Activated T-cell treated with anti-CD3 and anti-CD28 coated beads for 4 hours (primary cell): ENCODE data around the gene CCDC92.

Source experiments
- DNase-seq: peaks from one replicate; pipeline ENCODE4 v3.0.0-alpha.2; 2020

The CCDC92 gene

DNA sequence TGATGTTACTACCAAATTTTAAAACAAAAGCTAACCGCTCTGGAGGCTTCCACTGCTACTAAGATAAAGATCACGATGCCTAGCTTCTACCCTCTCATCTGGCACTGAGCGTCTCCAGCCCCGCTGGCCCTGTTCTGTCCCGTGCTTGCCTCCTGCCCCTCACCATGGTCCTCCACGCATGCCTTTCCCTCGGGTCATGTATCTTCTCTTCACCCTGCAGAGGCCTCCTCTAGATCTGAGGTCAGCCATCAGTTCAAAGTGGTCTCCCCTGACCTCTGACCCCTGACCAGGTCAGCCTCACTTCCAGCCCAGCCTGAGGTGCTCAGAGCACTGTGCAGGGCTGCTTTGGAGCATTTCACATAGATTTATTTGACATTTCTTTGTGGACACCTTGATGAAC lies 28.7 kb upstream of the CCDC92 start:
- no peak for DNase-seq

DNA sequence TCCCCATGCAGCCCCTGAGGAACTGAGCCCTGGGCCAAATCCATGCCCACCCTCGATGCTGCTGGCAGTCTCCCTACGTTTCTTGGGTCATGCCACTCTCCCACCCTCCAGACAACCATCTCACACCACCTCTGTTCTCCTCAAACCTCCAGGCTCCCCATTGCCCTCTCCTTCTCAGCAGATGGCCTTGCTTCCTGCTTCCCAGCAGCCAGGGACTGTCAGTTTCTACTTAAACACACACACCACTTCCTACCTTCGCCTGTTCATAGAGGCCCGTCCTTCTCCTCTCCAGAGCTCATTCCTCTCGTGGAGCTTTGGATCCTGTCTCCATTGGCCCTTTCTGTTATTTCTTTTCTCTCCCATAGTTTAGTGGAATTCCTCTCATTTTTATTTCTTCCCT lies 27.5 kb upstream of the CCDC92 start:
- no peak for DNase-seq

DNA sequence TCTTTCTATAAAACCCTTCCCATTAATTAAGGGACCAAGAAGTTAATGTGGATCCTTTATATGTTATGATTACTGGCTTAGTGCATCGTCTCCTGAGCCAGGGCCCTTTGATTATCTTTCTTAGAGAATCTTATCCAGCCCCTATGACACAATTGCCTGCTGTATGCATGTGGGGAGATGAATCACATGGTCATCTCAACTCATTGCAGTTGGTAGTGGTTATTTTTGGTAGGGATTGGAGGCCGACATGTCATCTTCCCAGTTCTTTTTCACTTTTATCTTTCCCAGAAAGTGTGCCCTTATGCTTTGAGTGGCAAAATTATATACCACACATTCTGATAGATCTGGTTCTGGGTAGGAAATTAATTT lies 26.3 kb upstream of the CCDC92 start:
- DNase-seq: no peak

DNA sequence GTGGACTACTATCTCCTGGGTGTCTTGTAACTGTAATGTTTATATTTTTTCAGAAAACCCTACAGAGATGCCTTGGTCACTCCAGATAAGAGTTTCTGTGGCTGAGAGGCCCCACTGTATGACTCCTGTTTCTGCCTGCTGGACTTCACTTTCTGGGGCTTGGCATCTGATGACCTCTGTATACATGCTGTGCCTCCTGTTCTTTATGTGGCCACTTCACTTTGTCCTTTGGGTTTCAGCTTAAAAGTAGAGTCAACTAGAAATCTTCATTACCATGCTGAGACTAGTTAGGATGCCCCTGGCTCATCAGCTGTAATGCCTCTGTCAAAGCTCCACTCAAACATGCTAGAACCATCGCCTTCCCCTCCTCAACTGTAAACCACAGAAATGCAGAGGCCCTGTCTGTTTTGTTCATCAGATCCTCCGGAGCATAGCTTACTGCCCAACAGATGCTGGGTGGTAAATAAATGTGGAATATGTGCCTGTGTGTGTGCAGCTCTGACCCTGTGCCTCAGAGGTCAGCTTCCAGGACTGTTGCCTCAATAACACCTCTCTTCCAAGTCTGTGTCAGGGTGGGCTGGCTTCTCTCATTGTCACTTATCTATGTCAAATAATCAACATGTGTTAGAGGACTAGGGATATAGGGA lies 25.8 kb upstream of the CCDC92 start:
- DNase-seq: no peak

DNA sequence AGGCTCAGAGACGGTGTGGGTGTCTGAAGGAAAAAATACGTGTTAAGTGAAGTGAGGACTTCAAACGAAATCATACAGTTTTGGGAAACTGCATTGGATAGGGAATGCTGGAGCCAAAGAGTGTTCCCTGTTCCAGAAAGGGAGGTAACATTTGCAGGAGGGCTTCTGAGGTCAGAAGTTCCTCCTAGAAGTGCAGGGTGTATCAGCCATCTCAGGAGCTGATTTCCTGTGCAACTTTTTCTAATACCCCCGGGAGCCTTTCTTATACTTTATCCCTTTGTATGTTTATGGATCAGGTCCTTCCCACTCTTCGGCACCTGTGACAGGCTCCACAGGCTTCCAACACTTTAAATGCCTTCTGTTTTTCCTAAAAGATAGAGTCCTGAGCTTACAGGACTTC lies 25.3 kb upstream of the CCDC92 start:
- DNase-seq: no peak

DNA sequence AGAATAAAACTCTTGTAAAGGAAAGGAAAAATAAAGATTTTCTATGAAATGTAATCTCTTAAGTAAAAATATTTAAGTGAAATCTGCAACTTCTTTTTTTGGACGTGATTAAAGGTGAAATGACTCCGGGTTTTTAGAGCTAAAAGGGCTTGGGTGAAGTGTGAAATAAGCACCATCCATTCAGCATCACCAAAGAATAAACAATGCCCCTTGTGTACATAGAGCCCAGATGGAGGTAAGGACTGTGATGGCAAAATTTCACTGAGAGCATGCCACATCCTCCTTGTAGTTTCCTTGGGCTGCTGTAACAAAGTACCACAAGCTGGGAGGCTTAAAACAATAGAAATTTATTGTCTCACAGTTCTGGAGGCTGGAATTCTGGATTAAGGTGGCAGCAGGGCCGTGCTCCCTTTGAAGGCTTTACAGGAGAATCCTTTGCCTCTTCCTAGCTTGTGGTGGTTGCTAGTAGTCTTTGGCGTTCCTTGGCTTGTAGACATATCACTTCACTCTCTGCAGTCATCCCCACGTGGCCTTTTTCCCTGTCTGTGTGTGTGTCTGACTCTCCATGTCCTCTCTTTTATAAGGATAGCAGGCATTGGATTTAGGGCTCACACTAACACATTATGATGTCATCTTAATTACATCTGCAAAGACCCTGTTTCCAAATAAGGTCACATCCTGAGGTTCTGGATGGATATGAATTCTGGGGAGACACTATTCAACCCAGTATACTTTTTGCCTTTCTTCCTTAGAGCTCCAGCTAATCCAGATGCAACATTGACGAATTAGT lies 24.6 kb upstream of the CCDC92 start:
- DNase-seq: no peak

DNA sequence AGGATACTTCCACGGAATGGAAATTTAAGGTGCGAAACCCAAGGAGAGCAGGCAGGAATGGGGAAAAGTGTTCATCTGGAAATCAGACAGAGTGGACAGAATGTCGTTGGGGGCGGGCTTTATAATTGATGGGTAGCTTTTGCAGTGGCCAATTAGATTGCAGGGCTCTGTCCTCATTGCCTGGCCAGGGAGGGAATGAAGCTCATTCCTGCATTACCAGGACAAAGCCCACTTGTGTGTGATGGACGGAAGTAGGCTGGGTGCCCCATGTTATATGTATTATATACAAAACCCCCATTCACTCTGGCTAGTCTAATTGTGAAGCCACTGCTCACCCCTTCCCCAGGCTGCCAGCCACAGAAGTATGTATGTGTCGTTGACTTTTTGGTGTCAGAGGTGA lies 23.9 kb upstream of the CCDC92 start:
- DNase-seq: no peak

DNA sequence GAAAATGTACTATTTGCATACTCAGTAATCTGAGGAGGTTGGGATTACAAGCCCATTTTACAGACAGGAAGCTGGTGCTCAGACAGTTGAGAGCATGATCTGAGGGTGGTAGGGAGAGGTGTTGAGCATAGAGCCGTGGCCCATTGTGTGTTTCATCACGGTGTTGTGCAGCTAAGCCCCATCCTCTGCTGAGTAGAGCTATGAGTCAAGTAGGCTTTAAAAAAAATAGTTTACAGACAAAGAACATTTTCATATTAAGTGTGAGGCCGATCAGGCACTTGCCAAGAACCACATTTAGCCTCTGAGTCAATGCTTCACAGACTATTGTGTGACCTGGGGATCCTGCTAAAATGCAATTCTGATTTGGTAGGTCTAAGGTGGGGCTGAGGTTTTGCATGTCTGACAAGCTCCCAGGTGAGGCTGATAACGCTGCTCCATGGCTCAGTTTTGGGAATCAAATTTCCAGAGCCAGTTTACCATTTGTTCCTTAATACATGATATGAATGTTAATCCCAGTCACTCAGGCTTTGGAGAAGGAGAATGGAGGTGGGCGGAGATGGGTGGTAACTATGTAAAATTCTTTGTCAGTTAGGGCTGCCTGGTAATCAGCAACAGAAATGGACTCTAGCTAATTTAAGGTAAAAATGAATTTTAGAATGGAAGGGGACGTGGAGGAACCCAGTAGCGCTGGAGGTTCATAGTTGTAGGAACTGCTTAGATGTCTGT lies 22.6 kb upstream of the CCDC92 start:
- no peak for DNase-seq

DNA sequence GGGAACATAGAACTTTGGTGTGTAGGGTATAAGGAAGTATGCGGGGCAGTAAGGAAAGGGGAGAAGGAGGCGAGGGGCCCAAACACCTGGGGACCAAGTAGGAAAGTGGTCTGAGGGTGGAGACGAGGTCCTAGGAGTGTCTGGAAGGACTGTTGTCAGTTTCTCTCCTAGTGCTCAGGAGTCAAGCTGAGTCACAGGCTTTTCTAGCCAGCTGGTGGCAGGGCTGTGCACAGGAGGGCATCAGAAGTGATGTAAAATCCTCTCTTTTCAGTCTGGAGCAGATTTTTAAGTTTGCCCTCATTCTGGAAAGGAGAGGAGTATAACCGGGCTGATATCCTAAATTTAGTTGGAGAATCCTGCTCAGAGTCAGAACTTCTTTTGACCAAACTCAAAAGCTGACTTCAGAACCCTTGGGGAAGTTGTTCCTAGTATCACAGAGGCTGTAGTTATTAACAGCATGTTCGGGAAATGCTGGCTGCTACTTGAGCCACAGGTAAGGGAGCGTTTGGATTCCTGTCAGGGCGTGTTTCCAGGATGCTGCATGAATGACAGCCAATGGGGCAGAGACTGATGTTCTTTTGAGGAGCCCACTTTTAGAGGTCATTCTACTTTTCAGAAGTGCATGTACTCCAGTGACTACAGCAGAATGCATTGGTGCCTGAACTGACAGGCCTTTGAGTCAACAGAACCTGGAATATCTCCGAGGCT lies 19.6 kb upstream of the CCDC92 start:
- no peak for DNase-seq

DNA sequence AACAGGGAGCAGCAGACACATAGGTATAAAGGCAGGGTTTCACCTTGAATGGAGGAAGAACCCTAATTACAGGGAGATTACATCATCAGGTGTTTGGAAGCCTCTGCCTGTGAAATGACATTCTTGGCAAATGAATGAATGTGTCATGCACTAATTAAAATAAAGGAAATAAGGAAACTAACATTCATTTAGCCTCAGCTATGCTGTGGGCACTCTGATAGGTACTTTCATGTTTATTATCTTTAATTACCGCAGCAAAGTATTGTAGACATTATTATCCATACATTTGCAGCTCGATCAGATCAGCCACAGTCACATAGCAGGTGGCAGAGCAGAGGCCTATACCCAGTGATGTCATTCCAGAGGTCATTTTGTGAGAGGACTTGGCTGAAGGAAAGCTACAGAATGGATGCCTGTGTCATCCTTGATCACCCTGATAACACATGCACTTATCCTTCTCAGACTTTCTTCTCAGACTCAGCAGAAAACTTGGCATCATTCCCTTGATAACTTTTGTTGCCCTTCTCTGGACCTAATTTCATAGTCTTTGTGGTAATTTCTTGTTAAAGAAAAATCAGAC lies 18.8 kb upstream of the CCDC92 start:
- DNase-seq: no peak

DNA sequence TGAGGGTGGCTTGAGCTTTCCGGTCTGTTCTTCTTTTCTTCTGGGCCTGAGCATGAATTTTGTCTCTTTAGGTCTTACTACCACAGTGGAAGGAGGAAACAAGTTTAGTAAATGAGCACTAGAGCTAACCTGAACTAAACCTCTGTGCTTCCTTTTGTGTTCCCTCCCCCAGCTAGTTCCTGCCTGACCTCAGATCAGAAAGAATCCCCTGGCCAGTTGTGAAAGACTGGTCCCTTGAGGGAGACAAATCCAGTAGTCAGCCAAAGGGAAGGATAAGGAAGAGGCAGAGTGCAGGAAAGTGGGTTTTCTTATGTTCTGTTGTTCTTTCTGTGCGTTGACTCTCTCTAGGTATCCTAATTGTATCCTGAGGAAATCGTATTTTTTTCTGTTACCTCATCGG lies 17.9 kb upstream of the CCDC92 start:
- DNase-seq: no peak

GRCh38 chr12:123989753-123990152 lies 17.1 kb upstream of the CCDC92 start:
- DNase-seq: no peak

DNA sequence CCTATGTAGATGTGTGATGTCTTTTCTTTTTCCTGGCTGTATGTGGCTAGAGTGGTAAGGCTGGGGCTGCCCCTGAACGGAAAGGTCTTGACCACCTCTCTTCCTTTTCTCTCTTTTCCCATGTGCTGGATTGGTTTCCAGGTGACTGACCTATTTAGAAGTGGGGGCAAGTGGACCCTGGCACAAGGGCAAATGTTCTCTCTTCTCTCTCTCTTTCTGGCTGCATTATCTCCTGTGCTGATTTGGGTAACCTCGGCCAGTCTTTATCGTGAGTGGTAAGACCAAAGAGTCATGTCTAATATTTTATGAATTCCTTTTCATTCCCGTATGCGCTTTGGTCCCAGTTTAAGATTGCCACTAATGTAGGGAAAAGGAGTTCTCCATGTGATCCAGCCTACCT lies 16.5 kb upstream of the CCDC92 start:
- DNase-seq: no peak

GRCh38 chr12:123987022-123987421 lies 14.4 kb upstream of the CCDC92 start:
- DNase-seq: no peak

GRCh38 chr12:123986374-123986965 lies 13.8 kb upstream of the CCDC92 start:
- DNase-seq: no peak

- DNase-seq: no peak
These were observed 12.3 kb upstream of the CCDC92 start for GRCh38 chr12:123984903-123985302.

GRCh38 chr12:123983822-123984485 lies 11.3 kb upstream of the CCDC92 start:
- no peak for DNase-seq

- no peak for DNase-seq
These were observed 9.6 kb upstream of the CCDC92 start for GRCh38 chr12:123982269-123982668.

GRCh38 chr12:123979566-123979965 lies 6.9 kb upstream of the CCDC92 start:
- no peak for DNase-seq

DNA sequence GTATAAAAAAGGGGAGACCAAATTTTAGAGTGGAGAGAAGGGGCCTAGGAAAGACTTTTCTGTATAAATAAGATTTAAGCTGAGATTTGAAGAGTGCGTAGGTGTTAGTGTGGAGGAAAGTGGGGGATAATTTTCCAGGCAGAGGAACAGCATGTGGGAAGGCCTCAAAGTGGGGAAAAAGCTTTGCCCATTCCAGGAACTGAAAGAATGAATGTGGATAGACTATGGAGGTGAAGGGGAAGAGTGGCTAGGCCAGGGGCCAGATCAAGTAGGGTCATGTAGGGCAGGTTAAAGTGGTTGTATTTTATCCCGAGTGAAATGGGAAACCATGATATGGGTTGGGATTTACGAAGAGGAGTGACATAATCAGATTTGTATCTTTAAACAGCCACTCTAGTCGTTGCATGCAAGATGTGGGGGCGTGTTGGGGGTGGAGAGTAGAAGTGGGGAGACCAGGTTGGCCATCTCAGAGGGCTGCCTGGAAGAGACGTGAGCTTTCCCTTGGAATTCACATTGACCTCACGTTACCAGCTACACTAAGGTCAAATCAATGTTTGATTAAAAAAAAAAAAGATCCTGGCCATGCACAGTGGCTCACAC lies 3.7 kb upstream of the CCDC92 start:
- DNase-seq: no peak

- no peak for DNase-seq
These were observed 1.1 kb upstream of the CCDC92 start for GRCh38 chr12:123973552-123974341.
